GM23338 (cell line): ENCODE data around the gene EGLN3. TPM values are rescaled to one million over a fixed set of nuclear protein-coding genes. Genes with fewer than 3 reads are reported as not detected.

Source experiments
- ATAC-seq: fragments of 200-7000 bp; cut with Tn5 transposase; 3 replicates; pipeline ENCODE4 v1.9.1; 2020
- DNase-seq: peaks from one replicate; pipeline ENCODE4 v3.0.0-alpha.2; 2015; ENCODE audit warnings: low spot score
- H2AFZ ChIP-seq: fragments of 200-600 bp; sonication (generic); 2 replicates; pipeline ENCODE4 v1.8.0; 2016; ENCODE audit warnings: antibody characterized with exemption, mild to moderate bottlenecking, moderate library complexity
- H3F3A ChIP-seq: fragments of 200-600 bp; sonication (generic); replicated peaks from 2 replicates; pipeline ENCODE4 v1.8.0; 2017; ENCODE audit warnings: antibody characterized with exemption, mixed run types, low read depth
- H3K27ac ChIP-seq: fragments of 200-600 bp; sonication (generic); 2 replicates; pipeline ENCODE4 v1.6.1; 2016; ENCODE audit warnings: low read depth
- H3K27me3 ChIP-seq: fragments of 200-600 bp; sonication (generic); 2 replicates; pipeline ENCODE4 v1.8.0; 2016; ENCODE audit warnings: mild to moderate bottlenecking, mixed run types, moderate library complexity; ENCODE audit not compliant: insufficient read depth
- H3K36me3 ChIP-seq: fragments of 200-600 bp; sonication (generic); 2 replicates; pipeline ENCODE4 v1.8.0; 2016; ENCODE audit warnings: mild to moderate bottlenecking; ENCODE audit not compliant: insufficient read depth
- H3K4me1 ChIP-seq: fragments of 200-600 bp; sonication (generic); 2 replicates; pipeline ENCODE4 v1.8.0; 2016; ENCODE audit warnings: mild to moderate bottlenecking, moderate library complexity; ENCODE audit not compliant: insufficient read depth
- H3K4me2 ChIP-seq: fragments of 200-600 bp; sonication (generic); 2 replicates; pipeline ENCODE4 v1.7.1; 2017; ENCODE audit warnings: mixed run types
- H3K4me3 ChIP-seq: fragments of 200-600 bp; sonication (generic); 2 replicates; pipeline ENCODE4 v1.6.1; 2016; ENCODE audit warnings: mixed run types
- H3K79me2 ChIP-seq: fragments of 200-600 bp; sonication (generic); replicated peaks from 2 replicates; pipeline ENCODE4 v1.8.0; 2017; ENCODE audit warnings: mild to moderate bottlenecking; ENCODE audit not compliant: insufficient read depth
- H3K9me2 ChIP-seq: fragments of 200-600 bp; sonication (generic); 2 replicates; pipeline ENCODE4 v1.8.0; 2017; ENCODE audit not compliant: insufficient read depth
- H4K20me1 ChIP-seq: fragments of 200-600 bp; sonication (generic); replicated peaks from 2 replicates; pipeline ENCODE4 v1.8.0; 2017; ENCODE audit warnings: mild to moderate bottlenecking; ENCODE audit not compliant: insufficient read depth
- H3K27ac Mint-ChIP-seq: 2 replicates; pipeline ENCODE4 v1.8.0; 2020; ENCODE audit warnings: inconsistent platforms, mild to moderate bottlenecking, moderate library complexity, mixed read lengths
- H3K27me3 Mint-ChIP-seq: 3 replicates; pipeline ENCODE4 v1.8.0; 2022; ENCODE audit warnings: low read depth, mild to moderate bottlenecking, moderate library complexity, mixed read lengths, inconsistent platforms; ENCODE audit not compliant: insufficient read depth, poor library complexity
- H3K36me3 Mint-ChIP-seq: 3 replicates; pipeline ENCODE4 v1.8.0; 2021; ENCODE audit warnings: low read depth, mild to moderate bottlenecking, inconsistent platforms, moderate library complexity, mixed read lengths
- H3K4me1 Mint-ChIP-seq: 3 replicates; pipeline ENCODE4 v1.8.0; 2020; ENCODE audit warnings: mild to moderate bottlenecking, inconsistent platforms, mixed read lengths
- H3K4me3 Mint-ChIP-seq: 3 replicates; pipeline ENCODE4 v1.8.0; 2021; ENCODE audit warnings: moderate library complexity, mild to moderate bottlenecking, inconsistent platforms, mixed read lengths
- H3K9me3 Mint-ChIP-seq: 3 replicates; pipeline ENCODE4 v1.8.0; 2020; ENCODE audit warnings: moderate library complexity, mild to moderate bottlenecking, inconsistent platforms, mixed read lengths
- CREB1 ChIP-seq: fragments of 250-450 bp; sonication (Bioruptor Pico); IDR thresholded peaks from 2 replicates; pipeline ENCODE4 v1.5.0; 2020; ENCODE audit warnings: low read depth, mild to moderate bottlenecking, moderate library complexity
- CTCF ChIP-seq, 2 experiments: fragments of 200-600 bp in 1 of 2; sonication (generic) in 1 of 2; conservative IDR thresholded peaks; 2 replicates each; pipeline versions ENCODE4 v1.5.1 to v1.6.1; 2016 to 2017; ENCODE audit warnings: antibody characterized with exemption in 2 of 2, low read depth in 2 of 2, mild to moderate bottlenecking in 2 of 2, moderate library complexity in 1 of 2
- EZH2 ChIP-seq: fragments of 200-600 bp; sonication (generic); IDR thresholded peaks from one replicate; pipeline ENCODE4 v1.8.0; 2017; ENCODE audit warnings: antibody characterized with exemption, mild to moderate bottlenecking, low read depth; ENCODE audit not compliant: unreplicated experiment
- NANOG ChIP-seq: IDR thresholded peaks from 2 replicates; pipeline ENCODE4 v1.6.1; 2016; ENCODE audit warnings: antibody characterized with exemption, borderline replicate concordance
- POLR2AphosphoS5 ChIP-seq: IDR thresholded peaks from 2 replicates; pipeline ENCODE4 v1.6.1; 2016; ENCODE audit warnings: antibody characterized with exemption, low read depth
- ZNF331 ChIP-seq: fragments of 250-450 bp; sonication (Bioruptor Pico); IDR thresholded peaks from 2 replicates; pipeline ENCODE4 v1.5.0; 2020; ENCODE audit warnings: low read depth, mild to moderate bottlenecking, moderate library complexity
- ZNF462 ChIP-seq: fragments of 250-450 bp; sonication (Bioruptor Pico); IDR thresholded peaks from 2 replicates; pipeline ENCODE4 v1.5.0; 2020; ENCODE audit warnings: mild to moderate bottlenecking, moderate library complexity
- polyA plus RNA-seq: library from polyadenylated mRNA; unstranded; fragments of >200 nt; fragmentation: Nextera tagmentation; extraction: Ambion mirVana; gene quantifications from 2 replicates; pipeline ENCODE4 v1.2.1, GENCODE V29; 2016
- total RNA-seq: library from RNA; depleted of rRNA; stranded (reverse); fragments of >200 nt; shearing (Covaris generic); gene quantifications from 2 replicates; pipeline ENCODE4 v1.2.3, GENCODE V29; 2014

Gene EGLN3
- total and polyA plus RNA-seq, 2 experiments from 2014 or later: 26.8 to 42.9 TPM

- no peak for TF ChIP-seq ZNF462 (CRISPR knock-in tag)
- TF ChIP-seq EZH2: no peak
- TF ChIP-seq CREB1 (CRISPR knock-in tag): no peak
- TF ChIP-seq CTCF (conservative IDR thresholded peaks at IDR 0.05; ENCODE audit: low read depth in 2 of 2): no peak
- no peak for TF ChIP-seq POLR2AphosphoS5
- no peak for TF ChIP-seq NANOG
Measured at GRCh38 chr14:34000396-34000795, 49.5 kb upstream of the EGLN3 start (continued).

- H3K9me2 ChIP-seq: peaks cover 7% of the 10 kb centered on the region; the same call in 1 of the 2 replicates
- H3K27ac ChIP-seq: no peak overlapping the region
- Mint-ChIP-seq H3K9me3 (no peaks in the 10 kb centered on the region), H3K4me3 (no peak overlapping the region), H3K27me3 (no peaks in the 10 kb centered on the region), H3K36me3 (no peaks in the 10 kb centered on the region), H3K27ac (no peak overlapping the region), H3K4me1 (no peaks in the 10 kb centered on the region)
- no peak overlapping the region for H3K4me3 ChIP-seq
- no peaks in the 10 kb centered on the region for H3K27me3 ChIP-seq
- no peaks in the 10 kb centered on the region for H3K79me2 ChIP-seq
- no peak overlapping the region for H2AFZ ChIP-seq
- no peak overlapping the region for H3K4me2 ChIP-seq
- H3F3A ChIP-seq: no peaks in the 10 kb centered on the region
- H3K4me1 ChIP-seq: no peaks in the 10 kb centered on the region
- ATAC-seq: no peak
- no peaks in the 10 kb centered on the region for H3K36me3 ChIP-seq
- no peaks in the 10 kb centered on the region for H4K20me1 ChIP-seq
- no peak for DNase-seq
- no peak for TF ChIP-seq CTCF (conservative IDR thresholded peaks at IDR 0.05; ENCODE audit: low read depth in 2 of 2)
- TF ChIP-seq CREB1 (CRISPR knock-in tag): no peak
- no peak for TF ChIP-seq ZNF331 (CRISPR knock-in tag)
Measured at GRCh38 chr14:33999771-34000291, 49.0 kb upstream of the EGLN3 start.
